GM10847 (cell line): Measurements from ENCODE around the gene LYSET.

Experiments used
- POLR2A ChIP-seq: IDR thresholded peaks from 2 replicates; pipeline ENCODE4 v1.6.1; 2011; ENCODE audit not compliant: insufficient read length; ENCODE audit errors: extremely low read depth

LYSET gene

GRCh38 chr14:93184391-93185348, at the start of gene LYSET, which contains the start of gene MOAP1:
TSS of gene LYSET (plus strand) at chr14:93185317. CDS start at chr14:93185406, 89 bp downstream.
TSS of gene MOAP1 (minus strand) at chr14:93184897. CDS start at chr14:93184242, 655 bp downstream.
- TF ChIP-seq POLR2A, result peak; percentile 72

GRCh38 chr14:93135399-93135798, 49.7 kb upstream of the LYSET start:
- no peak for TF ChIP-seq POLR2A

DNA sequence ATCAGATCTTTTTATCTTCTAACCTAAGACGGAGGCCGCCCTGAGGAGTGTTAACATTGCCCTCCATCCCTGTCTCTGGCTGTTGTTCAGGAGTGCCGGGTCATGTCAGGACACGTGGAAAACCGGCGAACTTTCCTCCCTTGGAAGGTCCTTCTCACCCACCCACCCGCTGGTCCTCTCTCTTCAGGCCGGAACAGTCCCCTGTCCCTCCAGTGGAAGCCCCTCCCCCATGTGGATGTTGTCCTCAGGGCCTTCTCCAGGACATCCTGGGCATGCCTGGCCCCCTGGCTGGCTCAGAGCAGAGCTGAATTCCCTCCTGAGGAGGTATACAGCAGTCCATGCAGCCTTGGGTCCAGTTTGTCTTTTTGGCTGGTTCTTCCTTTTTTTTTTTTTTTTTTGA, 49.1 kb upstream of the LYSET start:
- no peak for TF ChIP-seq POLR2A

GRCh38 chr14:93137864-93138263, 47.3 kb upstream of the LYSET start:
- TF ChIP-seq POLR2A, result no peak

GRCh38 chr14:93142854-93143652, 42.1 kb upstream of the LYSET start:
- TF ChIP-seq POLR2A, result no peak

DNA sequence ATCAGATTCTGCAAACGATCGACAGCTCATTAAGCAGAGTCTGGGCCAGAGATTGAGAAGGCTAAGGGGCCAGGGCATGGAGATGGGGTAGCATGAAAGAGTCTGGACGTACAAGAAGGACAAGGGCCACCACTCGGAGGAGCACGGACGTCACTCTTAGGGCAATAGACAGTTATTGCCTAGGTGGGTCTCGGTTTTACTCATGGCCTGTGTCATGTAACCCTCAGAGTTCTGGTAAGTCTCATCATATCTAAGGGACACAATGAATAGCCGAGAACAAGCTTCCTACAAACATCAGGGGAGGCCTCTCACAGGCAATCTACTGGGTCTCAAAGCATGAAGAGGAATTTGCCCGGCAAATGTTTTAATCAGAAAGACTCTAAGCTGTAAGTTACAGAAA, 39.0 kb upstream of the LYSET start:
- TF ChIP-seq POLR2A, result no peak

GRCh38 chr14:93148979-93149378, 36.1 kb upstream of the LYSET start:
- TF ChIP-seq POLR2A, result no peak

DNA sequence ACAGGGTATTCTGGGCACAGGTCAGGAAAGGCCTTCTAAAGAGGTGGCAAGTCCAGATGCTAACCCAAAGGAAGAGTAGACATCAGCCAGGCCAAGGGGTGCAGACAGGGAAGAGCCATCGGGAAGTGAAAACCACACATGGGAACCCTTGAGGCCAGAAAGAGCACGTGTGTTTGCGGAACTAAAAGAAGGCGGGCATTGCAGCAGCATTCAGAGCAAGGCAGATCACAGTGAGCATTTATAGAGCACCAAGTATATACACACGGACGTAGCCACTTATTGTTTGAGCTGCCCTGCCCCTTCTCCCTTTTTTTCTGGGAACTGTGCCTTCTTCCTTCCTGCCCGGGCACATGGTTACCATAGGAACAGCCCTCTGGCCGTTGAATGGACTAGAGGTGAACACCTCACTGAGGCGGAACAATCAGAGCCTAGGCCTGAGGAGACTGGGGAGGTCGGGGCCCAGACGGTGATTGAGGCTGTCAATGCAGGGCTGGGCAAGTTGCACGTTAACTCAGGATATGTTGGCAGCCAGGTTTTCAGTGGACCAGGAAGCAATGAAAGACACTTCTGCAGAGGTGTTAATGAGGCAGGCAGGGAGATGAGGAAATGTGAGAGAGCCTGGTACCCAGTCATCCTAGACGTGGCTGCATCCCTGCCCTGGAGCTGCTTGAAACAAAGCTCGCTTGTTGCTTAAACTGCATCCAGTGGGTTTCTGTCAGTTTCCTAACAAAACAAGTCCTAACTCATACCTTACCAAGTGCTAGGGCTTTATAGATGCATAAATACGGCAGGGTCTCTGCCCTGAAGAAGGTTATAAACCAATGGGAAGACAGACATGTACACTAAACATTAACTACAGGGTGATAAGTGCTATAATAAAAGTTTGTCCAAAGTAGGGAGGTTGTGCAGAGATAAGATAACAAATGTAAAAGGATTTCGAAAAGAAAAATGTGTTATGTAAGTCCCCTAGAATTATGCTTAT, 34.6 kb upstream of the LYSET start:
- no peak for TF ChIP-seq POLR2A

GRCh38 chr14:93153121-93153520, 32.0 kb upstream of the LYSET start:
- no peak for TF ChIP-seq POLR2A

GRCh38 chr14:93155667-93156066, 29.4 kb upstream of the LYSET start:
- no peak for TF ChIP-seq POLR2A

DNA sequence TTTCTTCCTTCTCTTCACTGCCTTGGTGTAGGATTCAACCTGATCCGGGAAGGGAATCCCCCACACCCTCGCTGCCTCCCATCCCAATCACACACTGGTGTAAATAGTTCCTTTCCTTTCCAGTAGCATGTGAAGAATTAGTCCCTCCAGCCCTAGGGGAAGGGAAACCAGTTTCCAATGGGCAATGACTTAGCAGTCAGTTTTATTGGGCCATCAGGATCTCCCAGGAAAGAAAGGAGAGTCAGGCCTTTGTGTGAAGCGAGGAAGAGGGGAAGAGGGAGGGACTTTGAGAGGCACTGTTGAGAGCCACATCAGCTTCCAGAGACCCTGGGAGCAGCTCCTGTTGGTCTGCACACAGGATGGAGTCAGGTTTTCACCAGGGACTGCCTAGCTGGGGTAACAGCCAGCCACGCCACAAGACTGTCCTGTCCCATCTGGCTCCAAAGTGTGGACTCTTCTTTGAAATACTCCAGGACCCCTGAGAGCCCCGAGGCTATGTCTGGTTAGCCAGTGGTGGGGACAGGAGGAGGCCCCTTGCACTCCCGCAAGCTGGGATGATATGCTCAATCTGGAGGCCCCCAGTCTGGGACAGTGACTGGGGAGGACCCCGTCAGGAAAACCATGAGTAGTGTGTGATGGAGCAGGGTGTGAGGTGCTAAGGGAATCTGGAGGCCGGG, 28.3 kb upstream of the LYSET start:
- TF ChIP-seq POLR2A, result no peak

DNA sequence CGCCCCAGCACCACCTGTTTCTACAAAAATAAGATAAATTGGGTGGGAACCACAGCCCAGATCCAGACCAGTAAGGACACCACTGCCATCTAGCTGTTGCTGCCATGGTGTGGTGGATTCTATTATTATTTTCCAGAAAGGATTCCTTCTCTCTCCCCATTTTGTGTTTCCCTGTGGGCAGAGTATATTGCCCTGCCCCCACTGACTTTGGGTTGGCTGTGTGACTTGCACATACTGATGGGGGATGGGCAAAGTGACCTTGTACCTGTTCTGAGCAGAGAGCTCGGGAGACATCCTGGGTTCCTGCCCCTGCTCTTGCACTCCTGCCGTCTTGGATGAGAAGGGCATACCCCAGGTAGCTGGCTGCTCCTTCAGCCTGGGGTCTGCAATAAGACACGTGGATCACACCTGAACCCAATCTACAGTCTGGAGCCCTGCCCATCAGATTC, 24.7 kb upstream of the LYSET start:
- TF ChIP-seq POLR2A, result no peak

GRCh38 chr14:93161411-93161940, 23.6 kb upstream of the LYSET start:
- TF ChIP-seq POLR2A, result no peak

DNA sequence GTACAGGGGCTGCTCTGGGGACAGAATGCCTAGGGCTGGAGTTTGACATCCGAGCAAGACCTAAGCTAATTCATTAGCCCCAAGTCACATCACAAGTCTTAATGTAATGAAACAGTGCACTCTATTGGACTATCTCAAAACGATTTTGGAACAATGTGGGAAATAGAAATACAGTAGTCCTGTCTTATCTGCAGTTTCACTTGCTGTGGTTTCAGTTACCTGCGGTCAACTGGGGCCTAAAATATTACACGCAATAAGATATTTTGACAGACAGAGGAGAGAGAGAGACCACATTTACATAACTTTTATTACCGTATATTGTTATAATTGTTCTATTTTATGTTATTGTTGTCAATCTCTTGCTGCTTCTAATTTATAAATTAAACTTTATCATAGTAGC, 21.6 kb upstream of the LYSET start:
- no peak for TF ChIP-seq POLR2A
